Endometrial microvascular endothelial cells (primary cell): Measurements from ENCODE around the gene THSD4. TPM values are rescaled to one million over a fixed set of nuclear protein-coding genes. Genes with fewer than 3 reads are reported as not detected.
"Not testable (repeated sequence)": the region's sequence is repeated elsewhere in the genome, so short reads cannot be mapped to it uniquely, and the experiment has no call there.

Experiments used
- in situ Hi-C: cut with HindIII; loops from 2 replicates; pipeline ENCODE4 v1.10.0; 2017; ENCODE audit warnings: low sequenced_read_pairs, low pct_unique_long_range_greater_than_20kb; ENCODE audit errors: inconsistent ontology term
- total RNA-seq: library from RNA; depleted of rRNA; stranded (reverse); fragments of >200 nt; gene quantifications from one replicate; pipeline ENCODE4 v1.2.3, GENCODE V29; 2015; ENCODE audit errors: inconsistent ontology term

The THSD4 gene
- total RNA-seq, 1 donor from 2014 or later: 45.7 TPM

DNA sequence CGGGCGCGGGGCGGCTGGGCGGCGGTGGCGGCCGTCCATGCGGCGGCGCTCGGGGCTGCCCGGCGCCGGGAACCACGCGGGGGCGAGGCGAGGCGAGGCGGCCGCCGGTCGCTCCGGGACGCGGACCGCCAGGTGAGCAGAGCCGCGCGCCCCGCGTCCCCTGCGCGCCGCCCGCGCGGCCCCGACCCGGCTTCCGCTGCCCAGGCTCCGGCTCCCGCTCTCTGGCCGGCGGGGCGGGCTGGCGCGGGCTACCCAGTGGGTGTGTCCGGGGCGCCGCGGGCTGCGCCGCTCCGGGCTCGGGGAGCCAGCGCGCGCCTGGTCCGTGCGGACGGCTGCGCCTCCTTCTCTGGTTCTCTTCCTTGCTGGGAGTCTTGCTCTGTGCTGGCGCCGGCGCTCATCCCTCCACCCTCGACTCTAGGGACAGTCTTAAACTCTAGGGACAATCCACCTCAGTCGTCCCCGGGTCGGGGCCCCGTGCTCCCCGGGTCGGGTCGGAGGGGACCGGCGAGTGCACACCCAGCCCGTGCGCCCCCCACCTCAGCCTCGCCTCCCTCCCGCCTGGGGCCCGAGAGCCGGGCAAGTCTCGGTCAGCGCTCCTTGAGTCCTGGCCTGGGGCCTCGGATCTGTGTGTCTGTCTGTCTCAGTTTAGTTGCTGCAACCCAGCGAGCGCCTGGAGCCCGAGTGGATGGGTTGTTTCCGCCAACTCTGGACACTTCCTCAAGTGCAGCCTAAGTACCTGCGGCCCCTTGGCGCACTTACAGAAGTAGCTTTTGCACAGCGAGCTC is 488 bp downstream of the THSD4 start:
- in situ Hi-C loops: loop anchor here (25.0 kb wide), 1 partner anchor 322 kb away; no protein-coding TSS in a partner anchor

DNA sequence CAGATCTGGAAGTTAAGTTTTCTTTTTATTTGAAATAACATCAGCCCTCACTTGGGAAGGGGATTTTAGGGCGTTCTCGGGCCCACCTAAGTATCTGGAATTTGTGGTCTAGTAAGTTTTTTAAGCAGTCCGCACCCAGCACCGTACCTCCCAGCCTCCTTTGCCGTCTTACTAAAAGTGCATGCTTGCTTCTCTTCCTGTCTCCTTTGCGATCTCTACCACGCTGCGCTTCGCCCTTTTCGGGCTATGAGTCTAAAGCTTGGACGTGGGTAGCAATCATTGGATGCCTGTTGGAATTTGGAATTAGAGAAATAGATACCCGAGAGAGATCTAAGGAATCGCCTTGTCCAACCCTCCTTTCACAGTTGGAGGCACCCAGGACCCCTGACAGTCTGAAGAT is 1.1 kb downstream of the THSD4 start:
- in situ Hi-C loops: loop anchor here (25.0 kb wide), 1 partner anchor 321 kb away; no protein-coding TSS in a partner anchor

DNA sequence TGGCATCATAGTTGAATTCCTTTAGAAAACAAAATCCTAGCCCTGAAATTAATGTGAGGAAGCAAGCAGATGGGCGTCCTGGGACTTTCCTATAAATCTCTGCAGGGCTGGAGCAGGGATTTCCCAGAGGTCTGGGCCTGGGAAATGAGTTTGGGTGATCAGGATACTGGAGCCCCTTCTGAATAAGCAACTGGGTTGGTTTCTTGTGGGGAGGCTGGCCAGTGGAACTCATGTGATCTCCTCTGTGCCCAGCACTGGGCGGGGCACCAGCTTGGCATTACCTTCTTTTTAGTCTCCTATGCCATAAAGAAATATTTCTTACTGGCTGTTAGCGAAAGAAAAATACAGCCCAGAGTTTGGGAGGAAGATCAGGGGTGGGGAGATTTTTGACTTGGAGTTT is 1.7 kb downstream of the THSD4 start:
- in situ Hi-C loops: loop anchor here (25.0 kb wide), 1 partner anchor 320 kb away; no protein-coding TSS in a partner anchor

DNA sequence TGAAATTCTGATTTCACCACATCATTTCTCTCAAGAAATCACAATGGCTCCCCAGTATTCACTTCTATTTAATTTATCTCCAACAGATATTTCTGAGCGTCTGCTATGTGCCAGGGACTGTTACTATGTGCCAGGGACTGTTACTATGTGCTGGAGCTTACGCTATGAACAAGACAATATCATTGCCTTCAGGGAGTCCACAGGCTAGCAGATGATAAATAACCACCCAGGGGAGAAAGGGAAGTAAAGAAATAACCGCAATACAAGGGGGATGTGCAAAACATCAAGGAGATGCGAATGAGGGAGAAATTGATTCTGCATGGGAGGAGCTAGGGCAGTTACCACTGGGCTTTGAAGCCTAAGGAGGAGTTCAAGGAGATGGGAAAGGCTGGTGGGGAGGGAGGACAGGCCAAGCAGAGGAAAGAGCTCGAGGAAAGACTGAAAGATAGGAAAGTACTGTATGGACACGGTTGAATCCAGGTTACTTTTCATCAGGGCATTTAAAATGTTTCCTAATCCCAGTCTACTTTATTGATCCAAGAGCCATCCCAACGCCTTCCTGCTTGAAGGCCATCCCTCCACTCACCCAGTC is 2.5 kb downstream of the THSD4 start:
- in situ Hi-C loops: loop anchor here (25.0 kb wide), 1 partner anchor 319 kb away; no protein-coding TSS in a partner anchor

DNA sequence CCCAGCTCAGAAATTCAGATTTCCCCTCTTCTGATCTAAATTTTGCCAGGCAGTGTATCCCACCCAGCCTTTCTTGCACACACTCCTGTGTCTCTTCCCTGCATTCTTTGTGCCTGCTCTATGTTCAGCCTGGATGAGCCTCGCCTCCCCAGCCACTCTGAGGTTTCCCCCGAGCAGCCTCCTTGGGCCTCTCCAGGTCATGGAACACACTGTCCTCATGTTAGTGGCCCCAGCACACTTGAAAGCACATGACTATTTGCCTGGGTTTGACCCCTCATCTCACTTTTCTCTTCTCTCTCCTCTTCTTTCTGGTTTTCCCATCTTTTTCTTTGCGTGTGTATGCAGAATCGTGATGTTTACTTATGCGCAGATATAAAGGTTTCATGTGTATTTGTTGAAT is 3.1 kb downstream of the THSD4 start:
- in situ Hi-C loops: loop anchor here (25.0 kb wide), 1 partner anchor 319 kb away; no protein-coding TSS in a partner anchor

DNA sequence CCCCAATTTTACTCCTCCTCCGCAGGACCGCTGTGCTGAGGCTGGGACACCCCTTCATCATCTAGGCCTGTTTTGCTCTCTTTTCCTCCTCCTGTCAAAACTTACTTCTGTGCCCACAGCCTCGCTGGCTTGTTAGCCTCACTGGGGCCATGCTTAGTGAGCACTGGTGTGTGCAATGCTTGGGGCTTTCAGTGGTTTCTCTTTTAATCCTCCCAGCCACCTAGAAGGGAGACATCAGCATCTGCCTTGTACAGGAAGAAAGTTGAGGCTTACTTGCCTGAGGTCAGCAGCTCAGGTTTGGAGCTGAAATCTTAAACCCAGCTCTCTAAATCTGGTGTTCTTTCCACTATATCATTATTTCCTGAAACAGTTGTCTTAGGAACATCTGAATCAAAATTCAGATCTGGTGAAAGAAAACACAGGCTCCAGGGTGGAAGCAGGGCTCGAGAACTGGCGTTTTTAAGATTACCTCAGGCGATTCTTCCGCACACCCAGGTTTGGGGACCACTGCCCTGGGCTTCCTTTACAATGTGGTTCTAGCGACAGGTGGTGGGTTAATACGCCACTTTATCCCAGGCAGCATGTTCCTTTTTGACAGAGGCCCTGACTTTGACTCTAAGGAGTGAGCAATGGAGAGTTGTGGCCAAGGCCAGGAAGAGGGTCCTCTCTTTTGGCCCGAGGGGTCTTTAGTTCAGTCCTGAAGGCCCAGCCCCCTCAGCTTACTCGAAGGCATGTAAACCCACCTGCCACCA is 3.8 kb downstream of the THSD4 start:
- in situ Hi-C loops: loop anchor here (25.0 kb wide), 1 partner anchor 318 kb away; no protein-coding TSS in a partner anchor

DNA sequence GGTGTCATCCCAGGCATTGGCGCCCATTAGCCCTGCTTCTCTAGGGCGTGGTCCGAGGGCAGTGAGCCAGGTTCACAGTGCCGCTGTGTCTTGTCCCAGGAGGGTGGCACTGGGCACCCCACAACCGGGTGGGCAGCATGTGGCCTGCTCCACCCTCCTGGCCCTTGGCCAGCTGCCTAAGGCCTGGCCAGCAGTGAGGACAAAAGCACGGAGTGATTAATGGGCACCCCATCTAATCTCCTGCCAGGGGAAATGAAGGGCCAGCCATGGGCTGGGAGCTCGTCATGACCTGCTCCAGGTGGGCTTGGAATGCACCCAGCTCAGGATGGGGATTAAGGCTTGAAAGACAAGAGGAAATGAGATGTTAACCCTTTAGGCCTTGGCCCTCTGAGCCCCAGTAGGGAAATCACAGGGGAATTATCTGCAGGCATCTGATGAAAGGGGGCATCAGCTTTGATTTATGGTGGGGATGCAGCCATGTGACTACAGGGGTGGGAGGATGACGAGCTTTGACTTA is 5.2 kb downstream of the THSD4 start:
- in situ Hi-C loops: loop anchor here (25.0 kb wide), 1 partner anchor 317 kb away; no protein-coding TSS in a partner anchor

DNA sequence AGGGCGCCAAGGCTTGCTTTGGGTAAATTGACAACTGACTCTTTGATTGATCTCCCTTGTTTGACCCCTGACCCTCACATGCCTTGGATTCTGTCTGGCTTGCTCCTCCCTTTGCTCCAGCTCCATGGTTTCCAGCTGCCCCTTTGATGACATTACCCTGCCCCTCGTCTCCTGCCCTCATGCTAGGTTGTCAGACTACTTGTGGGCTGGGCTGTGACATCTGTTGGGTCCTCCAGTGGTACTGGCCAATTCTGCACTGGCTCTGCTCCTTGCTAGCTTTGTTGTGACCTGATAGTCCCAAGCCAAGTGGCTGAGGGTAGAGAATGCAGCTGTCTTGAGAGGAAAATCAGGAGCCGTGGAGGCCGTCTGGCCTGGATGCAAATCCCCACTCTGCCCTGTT is 6.2 kb downstream of the THSD4 start:
- in situ Hi-C loops: loop anchor here (25.0 kb wide), 1 partner anchor 316 kb away; no protein-coding TSS in a partner anchor

DNA sequence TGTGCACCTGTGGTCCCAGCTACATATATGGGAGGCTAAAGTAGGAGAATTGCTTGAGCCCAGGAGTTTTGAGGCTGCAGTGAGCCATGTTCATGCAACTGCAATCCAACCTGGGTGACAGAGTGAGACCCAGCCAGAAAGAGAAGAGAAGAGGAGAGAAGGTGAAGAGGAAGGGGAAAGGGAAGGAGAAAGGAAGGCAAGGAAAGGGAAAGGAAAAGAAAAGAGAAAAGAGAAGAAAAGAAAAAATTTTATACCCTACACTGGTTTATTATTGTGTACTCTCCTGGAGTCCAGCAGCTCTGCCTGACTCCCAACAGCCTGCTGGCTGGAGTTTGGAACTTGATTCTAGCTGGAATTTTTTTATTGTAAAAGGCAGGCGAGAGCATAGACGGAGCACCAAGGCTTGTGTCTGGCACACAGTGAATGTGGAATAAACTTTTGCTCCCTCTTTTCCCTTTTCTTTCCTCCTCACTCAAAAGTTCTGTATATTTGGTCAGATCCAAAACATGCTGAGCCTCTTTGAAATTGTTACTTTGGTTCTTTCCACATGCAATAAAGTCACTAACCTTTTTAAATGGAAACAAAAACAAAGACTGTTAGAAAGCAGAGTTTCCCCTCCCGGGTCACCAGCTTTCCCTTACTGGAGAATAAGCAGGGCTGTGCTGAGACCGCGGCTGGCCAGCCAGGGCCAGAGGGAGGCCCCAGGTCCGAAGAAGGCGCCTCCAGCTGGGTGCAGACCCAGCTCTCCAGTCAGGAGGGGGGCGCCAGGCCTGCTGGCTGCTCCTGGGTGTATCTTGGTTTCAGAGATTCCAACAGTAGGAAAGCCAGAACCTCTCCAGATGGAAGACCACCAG is 9.9 kb downstream of the THSD4 start:
- in situ Hi-C loops: loop anchor here (25.0 kb wide), 1 partner anchor 312 kb away; no protein-coding TSS in a partner anchor

DNA sequence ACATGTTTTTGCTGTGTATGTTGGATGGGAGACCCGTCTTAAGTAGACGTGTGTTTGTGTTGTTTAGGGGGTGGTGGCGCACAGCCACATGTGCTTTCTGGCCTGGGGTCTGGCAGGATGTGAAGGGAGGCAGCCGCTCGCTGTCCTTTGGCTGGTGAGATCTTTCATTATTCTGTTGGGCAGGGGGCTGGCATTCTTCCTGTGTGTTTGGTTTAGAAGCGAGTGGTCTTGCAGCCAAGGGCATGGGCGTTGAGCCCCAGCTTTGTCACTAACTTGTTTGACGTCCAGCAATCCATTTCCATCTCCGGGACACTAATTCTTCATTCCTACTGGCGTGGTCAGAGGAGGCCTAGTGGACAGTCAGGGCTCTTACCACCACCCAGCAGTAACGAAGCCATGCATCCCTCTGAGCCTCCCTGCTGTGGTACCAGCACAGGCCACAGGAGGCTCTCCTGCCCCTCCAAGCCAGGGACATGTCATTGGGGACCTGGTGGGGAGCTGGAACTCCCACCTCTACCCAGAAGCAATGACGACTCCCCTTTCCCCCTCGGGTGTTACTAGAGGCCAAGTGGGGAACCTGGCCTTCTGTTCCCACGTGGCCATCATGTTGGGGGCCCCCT is 10.7 kb downstream of the THSD4 start:
- in situ Hi-C loops: no loop called here

DNA sequence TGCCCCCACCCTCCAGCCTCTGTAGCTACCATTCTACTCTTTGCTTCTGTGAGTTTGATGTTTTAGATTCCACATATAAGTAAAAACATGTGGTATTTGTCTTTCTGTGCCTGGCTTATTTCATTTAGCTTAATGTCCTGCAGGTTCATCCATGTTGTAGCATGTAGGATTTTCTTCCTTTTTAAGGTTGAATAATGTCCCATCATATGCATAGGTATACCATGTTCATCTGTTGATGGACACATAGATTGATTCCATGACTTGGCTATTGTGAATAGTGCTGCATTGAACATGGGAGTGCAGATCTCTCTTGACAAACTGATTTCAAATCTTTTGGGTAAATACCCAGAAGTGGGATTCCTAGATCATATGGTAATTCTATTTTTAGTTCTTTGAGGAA is 11.8 kb downstream of the THSD4 start:
- in situ Hi-C loops: no loop called here

DNA sequence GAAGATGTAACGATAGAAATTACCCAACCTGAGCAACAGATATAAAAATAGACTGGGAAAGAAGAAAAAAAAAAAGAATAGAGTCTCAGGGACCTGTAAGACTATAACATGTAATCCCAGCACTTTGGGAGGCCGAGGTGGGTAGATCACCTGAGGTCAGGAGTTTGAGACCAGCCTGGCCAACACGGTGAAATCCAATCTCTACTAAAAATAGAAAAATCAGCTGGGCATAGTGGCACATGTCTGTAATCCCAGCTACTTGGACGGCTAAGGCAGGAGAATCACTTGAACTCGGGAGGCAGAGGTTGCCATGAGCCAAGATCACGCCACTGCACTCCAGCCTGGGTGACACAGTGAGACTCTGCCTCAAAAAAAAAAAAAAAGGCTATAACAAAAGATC is 12.9 kb downstream of the THSD4 start:
- in situ Hi-C loops: not testable (repeated sequence)

DNA sequence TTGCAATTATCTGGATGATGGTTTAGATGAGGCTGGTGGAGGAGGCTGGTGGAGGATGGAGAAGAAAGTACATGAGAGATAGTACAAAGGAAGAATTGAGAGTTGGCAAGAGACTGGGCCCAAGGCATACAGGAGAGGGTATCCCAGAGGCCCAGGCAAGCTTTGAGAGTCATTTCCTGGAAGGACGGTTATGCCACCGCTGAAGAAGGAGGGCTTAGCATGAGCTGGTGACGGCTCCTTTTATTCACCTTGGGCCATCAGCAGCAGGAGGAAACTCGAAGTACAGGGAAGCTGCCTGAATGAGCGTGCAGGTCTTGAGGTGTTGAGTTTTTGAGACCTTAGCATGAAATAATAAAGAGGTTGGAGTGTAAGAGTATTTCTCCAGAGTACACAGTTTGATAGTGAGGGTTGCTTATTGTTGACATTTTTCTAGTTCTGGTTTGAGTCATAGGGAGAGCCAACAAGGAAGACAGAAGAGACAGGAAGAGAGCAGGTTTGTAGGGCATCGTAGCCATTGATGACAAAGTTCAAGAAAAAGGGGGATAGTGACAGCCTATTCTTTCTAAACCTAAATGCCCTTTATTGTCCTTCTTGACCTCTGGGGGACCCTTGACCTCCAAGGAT is 13.8 kb downstream of the THSD4 start:
- in situ Hi-C loops: no loop called here

DNA sequence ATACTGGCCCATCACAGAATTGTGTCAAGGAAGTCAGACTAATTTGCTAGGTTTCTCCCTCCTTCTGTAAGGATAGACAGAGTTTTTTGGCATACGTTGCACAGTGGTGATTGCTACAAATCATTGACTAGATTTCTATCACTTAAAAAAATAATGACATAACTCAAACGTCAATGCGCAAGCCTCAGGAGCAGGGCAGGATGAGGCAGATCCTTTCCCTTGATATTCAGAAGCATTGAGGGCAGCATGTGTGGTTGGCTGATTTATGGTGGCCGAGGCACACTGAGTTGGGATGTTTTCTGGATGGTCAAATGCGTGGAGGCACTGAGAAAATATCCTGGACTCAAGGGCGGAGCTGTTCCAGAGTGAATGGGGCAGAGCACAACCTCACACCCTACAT is 14.4 kb downstream of the THSD4 start:
- in situ Hi-C loops: no loop called here

DNA sequence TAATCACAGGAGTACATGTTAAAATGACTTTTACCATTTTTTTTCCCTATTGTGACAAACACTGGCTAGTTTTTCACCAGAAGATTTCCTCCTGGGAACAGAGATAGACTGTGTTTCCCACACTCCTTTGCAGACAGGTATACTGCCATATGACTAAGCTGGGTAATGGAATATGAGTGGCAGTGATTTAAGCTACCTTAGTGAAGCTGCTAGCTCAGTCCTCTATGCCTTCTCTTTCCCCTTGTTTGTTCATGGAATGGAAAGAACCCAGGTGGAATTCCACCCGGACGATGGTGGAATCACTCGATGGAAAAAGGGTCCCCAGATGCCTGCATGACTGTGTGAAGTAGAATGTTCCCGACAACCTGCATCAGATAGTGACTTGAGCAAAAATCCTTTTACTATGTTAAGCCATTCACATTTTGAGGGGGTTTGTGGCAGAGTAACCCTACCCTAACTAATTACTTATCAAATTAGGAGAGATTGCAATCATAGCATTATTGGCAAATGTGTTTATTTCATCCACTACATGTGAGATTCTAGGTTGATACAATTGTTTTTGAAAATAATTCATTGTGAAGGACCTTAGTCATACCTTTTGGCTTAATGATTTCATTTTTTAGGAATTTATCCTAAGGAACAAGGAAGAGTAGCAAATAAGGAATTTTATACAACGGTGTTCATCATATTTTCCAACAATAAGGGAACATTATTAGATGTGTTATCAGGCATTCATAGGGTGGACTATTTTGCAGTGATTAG is 16.5 kb downstream of the THSD4 start:
- in situ Hi-C loops: no loop called here

DNA sequence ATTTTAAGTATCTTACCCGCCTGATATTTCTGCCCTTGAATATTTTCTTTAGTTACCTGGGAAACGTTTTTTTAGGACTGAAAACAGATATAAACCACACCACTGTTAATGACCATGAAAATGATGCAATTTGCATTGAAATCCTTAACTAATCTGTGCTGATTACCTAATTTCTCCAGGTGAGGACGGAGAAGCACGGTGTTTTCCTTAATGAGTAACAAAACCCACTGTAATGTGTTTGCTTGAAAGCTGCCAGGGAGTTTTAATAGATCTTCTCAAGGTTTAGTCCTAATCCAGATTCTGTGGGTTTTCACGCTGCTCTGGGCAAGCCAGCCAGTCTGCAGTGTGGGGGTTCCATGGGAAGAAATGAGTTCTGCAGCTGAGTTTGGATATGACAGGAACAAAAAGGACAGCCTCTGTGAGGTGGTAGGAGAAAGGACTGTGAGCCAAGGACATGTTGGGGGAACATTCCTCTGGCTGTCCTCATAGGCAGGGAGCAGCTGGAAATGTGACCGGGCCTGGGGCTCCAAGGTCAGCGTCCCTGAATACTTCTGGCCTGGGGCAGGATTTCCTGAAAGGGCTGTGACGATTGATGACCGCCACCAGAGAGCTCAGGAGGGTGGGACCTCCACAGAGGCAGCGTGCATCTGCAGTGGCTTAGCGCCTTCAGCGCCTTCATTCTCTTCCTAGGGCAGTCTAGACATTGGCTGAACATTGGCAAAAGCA is 18.6 kb downstream of the THSD4 start:
- in situ Hi-C loops: no loop called here
